GM19324 (cell line): ENCODE results near the gene PCGF2.
"Not testable (repeated sequence)": the region's sequence is repeated elsewhere in the genome, so short reads cannot be mapped to it uniquely, and the experiment has no call there.

Experiments used
- ATAC-seq: cut with Tn5 transposase; IDR thresholded peaks from one replicate; pipeline ENCODE4 v1.9.1; 2021; ENCODE audit warnings: mild to moderate bottlenecking, moderate library complexity; ENCODE audit not compliant: unreplicated experiment, low FRiP score

The PCGF2 gene

GRCh38 chr17:38748149-38748891, at the start of gene PCGF2:
Gene PCGF2 (minus strand): TSS chr17:38748336. CDS start chr17:38740402, 7,934 bp downstream.
- ATAC-seq, result no peak

GRCh38 chr17:38797828-38798227, 49.7 kb upstream of the PCGF2 start:
- no peak for ATAC-seq

GRCh38 chr17:38797158-38797490, 49.0 kb upstream of the PCGF2 start:
- ATAC-seq, result no peak

GRCh38 chr17:38796451-38797157, 48.5 kb upstream of the PCGF2 start:
- ATAC-seq, result no peak

GRCh38 chr17:38794221-38794620, 46.1 kb upstream of the PCGF2 start:
- no peak for ATAC-seq

- ATAC-seq, result no peak
Measured at GRCh38 chr17:38791162-38791561, 43.0 kb upstream of the PCGF2 start.

GRCh38 chr17:38790148-38790707, 42.1 kb upstream of the PCGF2 start:
- not testable (repeated sequence) for ATAC-seq

- ATAC-seq, result no peak
Measured at GRCh38 chr17:38789185-38789584, 41.0 kb upstream of the PCGF2 start.

- not testable (repeated sequence) for ATAC-seq
Measured at GRCh38 chr17:38787999-38788398, 39.9 kb upstream of the PCGF2 start.

- ATAC-seq, result no peak
Measured at GRCh38 chr17:38786372-38786771, 38.2 kb upstream of the PCGF2 start.

GRCh38 chr17:38783227-38783626, 35.1 kb upstream of the PCGF2 start:
- ATAC-seq, result no peak

GRCh38 chr17:38779965-38780752, 32.0 kb upstream of the PCGF2 start:
- no peak for ATAC-seq

- no peak for ATAC-seq
Measured at GRCh38 chr17:38777641-38778250, 29.6 kb upstream of the PCGF2 start.

GRCh38 chr17:38773258-38773657, 25.1 kb upstream of the PCGF2 start:
- ATAC-seq, result no peak

GRCh38 chr17:38768417-38768816, 20.3 kb upstream of the PCGF2 start:
- ATAC-seq, result no peak

GRCh38 chr17:38766341-38766740, 18.2 kb upstream of the PCGF2 start:
- no peak for ATAC-seq

- ATAC-seq, result no peak
Measured at GRCh38 chr17:38762231-38762630, 14.1 kb upstream of the PCGF2 start.

GRCh38 chr17:38761612-38762011, 13.5 kb upstream of the PCGF2 start:
- ATAC-seq, result no peak

GRCh38 chr17:38753071-38753506, 5.0 kb upstream of the PCGF2 start:
- no peak for ATAC-seq

- ATAC-seq, result peak; percentile 93
Measured at GRCh38 chr17:38752308-38753070, 4.4 kb upstream of the PCGF2 start, which contains the start of gene PSMB3. Gene PSMB3 (plus strand): TSS chr17:38752741. CDS start chr17:38752827, 86 bp downstream.
